KMS-11 (cell line): Measurements from ENCODE around the gene OPTN.

Experiments
- H2AFZ ChIP-seq: fragments of 200-600 bp; sonication (generic); 2 replicates; pipeline ENCODE4 v1.6.1; 2016; ENCODE audit warnings: antibody characterized with exemption, mixed run types, low read depth
- H3K27ac ChIP-seq: fragments of 200-600 bp; sonication (generic); 2 replicates; pipeline ENCODE4 v1.6.1; 2016; ENCODE audit warnings: mild to moderate bottlenecking, mixed run types
- H3K27me3 ChIP-seq: fragments of 200-600 bp; sonication (generic); 2 replicates; pipeline ENCODE4 v1.6.1; 2017; ENCODE audit warnings: mild to moderate bottlenecking, low read depth, mixed run types, moderate library complexity; ENCODE audit not compliant: insufficient read depth
- H3K36me3 ChIP-seq: fragments of 200-600 bp; sonication (generic); 2 replicates; pipeline ENCODE4 v1.6.1; 2017; ENCODE audit warnings: mild to moderate bottlenecking, mixed run types; ENCODE audit not compliant: insufficient read depth
- H3K4me1 ChIP-seq: fragments of 200-600 bp; sonication (generic); 2 replicates; pipeline ENCODE4 v1.6.1; 2016; ENCODE audit warnings: mild to moderate bottlenecking, low read depth, mixed run types; ENCODE audit not compliant: poor library complexity, severe bottlenecking
- H3K4me2 ChIP-seq: fragments of 200-600 bp; sonication (generic); 2 replicates; pipeline ENCODE4 v1.7.0; 2016; ENCODE audit warnings: mild to moderate bottlenecking, mixed run types
- H3K4me3 ChIP-seq: fragments of 200-600 bp; sonication (generic); IDR thresholded peaks from 2 replicates; pipeline ENCODE4 v1.6.1; 2017; ENCODE audit warnings: low read depth, low read length, mixed read lengths; ENCODE audit not compliant: insufficient read depth
- H3K79me2 ChIP-seq: fragments of 200-600 bp; sonication (generic); 2 replicates; pipeline ENCODE4 v1.6.1; 2016; ENCODE audit warnings: low read depth, mixed run types; ENCODE audit not compliant: insufficient read depth
- H3K9ac ChIP-seq: fragments of 200-600 bp; sonication (generic); 2 replicates; pipeline ENCODE4 v1.6.1; 2016; ENCODE audit warnings: mild to moderate bottlenecking, mixed run types
- H4K20me1 ChIP-seq: fragments of 200-600 bp; sonication (generic); 2 replicates; pipeline ENCODE4 v1.6.1; 2016; ENCODE audit warnings: mild to moderate bottlenecking, mixed run types; ENCODE audit not compliant: insufficient read depth
- CTCF ChIP-seq: fragments of 200-600 bp; sonication (generic); conservative IDR thresholded peaks from 2 replicates; pipeline ENCODE4 v1.6.1; 2017; ENCODE audit warnings: low read depth, mild to moderate bottlenecking, antibody characterized with exemption, low read length, moderate library complexity, mixed read lengths

Gene OPTN

GRCh38 chr10:13165177-13165576 lies 65.2 kb downstream of the OPTN start:
- Histone ChIP-seq H3K4me1 (peaks cover 31% of the 10 kb centered on the region), H3K27ac (no peak overlapping the region), H3K4me3 (no peak overlapping the region), H3K36me3 (no peaks in the 10 kb centered on the region), H3K79me2 (peaks cover 41% of the 10 kb centered on the region), H3K27me3 (no peaks in the 10 kb centered on the region), H4K20me1 (0 out of 2 replicates have a peak, but pooled peaks cover 6% of the 10 kb centered on the region), H2AFZ (no peak overlapping the region), H3K4me2 (no peak overlapping the region), H3K9ac (no peak overlapping the region)
- no peak for TF ChIP-seq CTCF

- H3K4me3 ChIP-seq, result no peak overlapping the region
- peaks cover 3% of the 10 kb centered on the region; the same call in 1 of the 2 replicates for H3K36me3 ChIP-seq
- H3K4me1 ChIP-seq, result peaks cover 20% of the 10 kb centered on the region
- no peak overlapping the region for H3K9ac ChIP-seq
- no peak overlapping the region for H3K4me2 ChIP-seq
- H3K27me3 ChIP-seq, result no peaks in the 10 kb centered on the region
- no peak overlapping the region for H3K27ac ChIP-seq
- no peak overlapping the region for H2AFZ ChIP-seq
- peaks cover 32% of the 10 kb centered on the region for H3K79me2 ChIP-seq
- no peak for TF ChIP-seq CTCF
- H4K20me1 ChIP-seq, result 0 out of 2 replicates have a peak, but pooled peaks cover 6% of the 10 kb centered on the region
Observed at GRCh38 chr10:13167568-13167967, 67.6 kb downstream of the OPTN start.

GRCh38 chr10:13168781-13169180 lies 68.8 kb downstream of the OPTN start:
- peaks cover 12% of the 10 kb centered on the region for H3K4me1 ChIP-seq
- peaks cover 20% of the 10 kb centered on the region for H3K79me2 ChIP-seq
- peaks cover 10% of the 10 kb centered on the region; the same call in 1 of the 2 replicates for H3K36me3 ChIP-seq
- H4K20me1 ChIP-seq, result 0 out of 2 replicates have a peak, but pooled peaks cover under 1% of the 10 kb centered on the region
- H3K27me3 ChIP-seq, result no peaks in the 10 kb centered on the region
- no peak overlapping the region for H3K4me3 ChIP-seq
- H3K9ac ChIP-seq, result no peak overlapping the region
- H2AFZ ChIP-seq, result no peak overlapping the region
- no peak overlapping the region for H3K27ac ChIP-seq
- H3K4me2 ChIP-seq, result no peak overlapping the region
- TF ChIP-seq CTCF, result no peak

- Histone ChIP-seq H4K20me1 (no peaks in the 10 kb centered on the region), H2AFZ (no peak overlapping the region), H3K4me2 (no peak overlapping the region), H3K79me2 (no peaks in the 10 kb centered on the region), H3K36me3 (peaks cover 18% of the 10 kb centered on the region), H3K4me1 (no peaks in the 10 kb centered on the region), H3K4me3 (no peak overlapping the region), H3K9ac (no peak overlapping the region), H3K27me3 (no peaks in the 10 kb centered on the region), H3K27ac (no peak overlapping the region)
- TF ChIP-seq CTCF, result no peak
Observed at GRCh38 chr10:13173616-13174015, 73.7 kb downstream of the OPTN start.
